Liver (tissue), 9 donors: ENCODE measurements around the gene PCDHGB5. TPM values are rescaled to one million over a fixed set of nuclear protein-coding genes. Genes with fewer than 3 reads are reported as not detected.

Experiments used
- DNase-seq: peaks from one replicate; pipeline ENCODE4 v3.0.0-alpha.2; 2017; ENCODE audit warnings: low spot score
- H3K27ac ChIP-seq, 2 donors: one replicate each; pipeline ENCODE4 v1.7.0; 2013; ENCODE audit warnings: inconsistent platforms in 2 of 2, low read length in 2 of 2, control low read depth in 1 of 2, low read depth in 1 of 2, mild to moderate bottlenecking in 1 of 2
- H3K27me3 ChIP-seq, 4 donors: one replicate each; pipeline versions ENCODE4 v1.6.1 to v1.7.0; 2013; ENCODE audit warnings: low read length in 3 of 4, inconsistent platforms in 1 of 4, mild to moderate bottlenecking in 1 of 4, moderate library complexity in 1 of 4; ENCODE audit not compliant: control insufficient read depth in 4 of 4, insufficient read depth in 4 of 4
- H3K36me3 ChIP-seq, 4 donors: one replicate each; pipeline versions ENCODE4 v1.6.1 to v1.7.0; 2013; ENCODE audit warnings: low read length in 3 of 4, mild to moderate bottlenecking in 3 of 4, low read depth in 1 of 4, moderate library complexity in 1 of 4; ENCODE audit not compliant: control insufficient read depth in 4 of 4, insufficient read depth in 3 of 4
- H3K4me1 ChIP-seq, 4 donors: one replicate each; pipeline versions ENCODE4 v1.6.1 to v1.7.0; 2013; ENCODE audit warnings: low read length in 3 of 4, mild to moderate bottlenecking in 3 of 4, moderate library complexity in 1 of 4; ENCODE audit not compliant: control insufficient read depth in 4 of 4, insufficient read depth in 4 of 4
- H3K4me3 ChIP-seq, 3 donors: one replicate each; pipeline versions ENCODE4 v1.6.1 to v1.7.0; 2013; ENCODE audit warnings: low read length in 3 of 3, control low read depth in 1 of 3, low read depth in 1 of 3, mild to moderate bottlenecking in 1 of 3
- H3K9ac ChIP-seq, 2 donors: one replicate each; pipeline ENCODE4 v1.7.0; 2013; ENCODE audit warnings: low read length in 2 of 2, mild to moderate bottlenecking in 2 of 2, moderate library complexity in 2 of 2, control low read depth in 1 of 2, low read depth in 1 of 2
- H3K9me3 ChIP-seq, 4 donors: one replicate each; pipeline versions ENCODE4 v1.6.1 to v1.7.0; 2013; ENCODE audit warnings: low read length in 3 of 4; ENCODE audit not compliant: control insufficient read depth in 4 of 4
- CTCF ChIP-seq: fragments of 150-350 bp; IDR thresholded peaks from 2 replicates; pipeline ENCODE4 v1.5.1; 2017; ENCODE audit warnings: improper control_type of control experiment, low read depth, low read length; ENCODE audit not compliant: missing input control
- EGR1 ChIP-seq, 2 donors: IDR thresholded peaks; 2 replicates each; pipeline ENCODE4 v1.6.1; 2016 to 2018; ENCODE audit warnings: antibody characterized with exemption in 2 of 2, low read depth in 2 of 2
- FOXA1 ChIP-seq: IDR thresholded peaks from 2 replicates; pipeline ENCODE4 v1.6.1; 2016; ENCODE audit warnings: antibody characterized with exemption
- FOXA2 ChIP-seq: IDR thresholded peaks from 2 replicates; pipeline ENCODE4 v1.6.1; 2016; ENCODE audit warnings: antibody characterized with exemption
- GABPA ChIP-seq, 2 donors: IDR thresholded peaks in 1 of 2; conservative IDR thresholded peaks in 1 of 2; 2 replicates each; pipeline ENCODE4 v1.6.1; 2016; ENCODE audit warnings: antibody characterized with exemption in 2 of 2, mild to moderate bottlenecking in 1 of 2, moderate library complexity in 1 of 2
- HNF4A ChIP-seq, 2 donors: conservative IDR thresholded peaks; 2 replicates each; pipeline ENCODE4 v1.6.1; 2016; ENCODE audit warnings: antibody characterized with exemption in 2 of 2, mild to moderate bottlenecking in 2 of 2
- JUND ChIP-seq, 2 donors: IDR thresholded peaks; 2 replicates each; pipeline ENCODE4 v1.6.1; 2016; ENCODE audit warnings: antibody characterized with exemption in 2 of 2
- NR2F2 ChIP-seq: IDR thresholded peaks from 2 replicates; pipeline ENCODE4 v1.6.1; 2016; ENCODE audit warnings: antibody characterized with exemption
- RAD21 ChIP-seq, 2 donors: IDR thresholded peaks; 2 replicates each; pipeline ENCODE4 v1.6.1; 2016; ENCODE audit warnings: antibody characterized with exemption in 2 of 2, mild to moderate bottlenecking in 2 of 2
- REST ChIP-seq: IDR thresholded peaks from 2 replicates; pipeline ENCODE4 v1.6.1; 2016; ENCODE audit warnings: antibody characterized with exemption, mild to moderate bottlenecking
- SP1 ChIP-seq: IDR thresholded peaks from 2 replicates; pipeline ENCODE4 v1.6.1; 2018; ENCODE audit warnings: antibody characterized with exemption, mild to moderate bottlenecking
- TAF1 ChIP-seq: conservative IDR thresholded peaks from 2 replicates; pipeline ENCODE4 v1.6.1; 2016; ENCODE audit warnings: antibody characterized with exemption, mild to moderate bottlenecking
- YY1 ChIP-seq: IDR thresholded peaks from 2 replicates; pipeline ENCODE4 v1.6.1; 2016; ENCODE audit warnings: antibody characterized with exemption, mild to moderate bottlenecking
- ZBTB33 ChIP-seq: IDR thresholded peaks from 2 replicates; pipeline ENCODE4 v1.6.1; 2016; ENCODE audit warnings: antibody characterized with exemption
- WGBS: extraction: QIAGEN DNeasy Blood & Tissue Kit; methylation state at CpG from one replicate; pipeline ENCODE4 v1.1.7; 2013; 5-methylcytosine and 5-hydroxymethylcytosine counted together
- polyA plus RNA-seq, 2 donors: library from polyadenylated mRNA; stranded (reverse) in 1 of 2; unstranded in 1 of 2; fragments of 200-250 nt in 1 of 2; fragments of >200 nt in 1 of 2; fragmentation: Nextera tagmentation in 1 of 2; extraction: Ambion mirVana in 1 of 2; gene quantifications; one replicate each; pipeline versions ENCODE4 v1.2.1 to v1.2.3, GENCODE V29; 2013 to 2015
- total RNA-seq, 2 donors: library from RNA; depleted of rRNA; stranded (reverse); fragments of >200 nt; gene quantifications; one replicate each; pipeline ENCODE4 v1.2.3, GENCODE V29; 2014
- TF ChIP-seq, protein P1 (sequence below): IDR thresholded peaks from 2 replicates; pipeline ENCODE4 v1.6.1; 2016; ENCODE audit warnings: antibody characterized with exemption
- TF ChIP-seq, protein P2 (sequence below): IDR thresholded peaks from 2 replicates; pipeline ENCODE4 v1.6.1; 2016; ENCODE audit warnings: antibody characterized with exemption
- donor health status: healthy.
- donor health status: healthy.
- donor health status: healthy.
- donor health status: healthy.
- donor health status: healthy.

The PCDHGB5 gene
- total and polyA plus RNA-seq, 4 donors, result 0.76 to 3.8 (median 2.3) TPM

DNA sequence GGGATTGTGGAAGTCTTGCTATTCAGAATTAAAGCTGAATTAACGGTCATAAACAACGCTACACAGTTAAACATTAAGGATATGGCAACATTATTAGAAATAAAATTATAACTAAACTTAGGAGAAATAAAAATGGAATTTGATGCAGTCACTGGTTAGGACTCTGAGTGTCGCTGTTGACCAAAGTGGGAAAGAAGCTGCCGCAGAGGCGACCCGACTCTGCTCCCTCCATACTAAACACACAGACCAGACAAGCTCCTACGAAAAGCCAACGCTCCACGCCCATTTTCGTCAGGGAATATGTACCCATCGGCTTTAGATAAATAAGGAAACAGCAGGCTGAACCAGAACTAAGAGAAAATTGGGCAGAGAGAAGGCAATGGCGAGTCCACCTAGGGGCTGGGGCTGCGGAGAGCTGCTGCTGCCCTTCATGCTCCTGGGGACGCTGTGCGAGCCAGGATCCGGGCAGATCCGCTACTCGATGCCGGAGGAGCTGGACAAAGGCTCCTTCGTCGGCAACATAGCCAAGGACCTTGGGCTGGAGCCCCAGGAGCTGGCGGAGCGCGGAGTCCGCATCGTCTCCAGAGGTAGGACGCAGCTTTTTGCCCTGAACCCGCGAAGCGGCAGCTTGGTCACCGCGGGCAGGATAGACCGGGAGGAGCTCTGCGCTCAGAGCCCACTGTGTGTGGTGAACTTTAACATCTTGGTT, 33.6 kb upstream of the PCDHGB5 start, which contains the start of gene PCDHGA5:
Gene PCDHGA5, plus strand, starts transcription at position 211 of the 709 bp plus-strand sequence. Its CDS starts 169 bp downstream, at position 380.
- no peaks in the 10 kb centered on the region for H3K4me1 ChIP-seq
- DNase-seq, result no peak
- peaks cover 40 to 70% (median 58%) of the 10 kb centered on the region in 4 donors for H3K9me3 ChIP-seq
- TF ChIP-seq, protein P1, sequence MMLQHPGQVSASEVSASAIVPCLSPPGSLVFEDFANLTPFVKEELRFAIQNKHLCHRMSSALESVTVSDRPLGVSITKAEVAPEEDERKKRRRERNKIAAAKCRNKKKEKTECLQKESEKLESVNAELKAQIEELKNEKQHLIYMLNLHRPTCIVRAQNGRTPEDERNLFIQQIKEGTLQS, result no peak
- TF ChIP-seq REST (no peak), NR2F2 (no peak), RAD21 (IDR thresholded peaks at IDR 0.05) (no peak), FOXA1 (no peak), GABPA (IDR thresholded peaks at IDR 0.05 in 1 of 2, conservative IDR thresholded peaks at IDR 0.05 in 1 of 2) (no peak), YY1 (no peak), TAF1 (no peak), HNF4A (conservative IDR thresholded peaks at IDR 0.05) (no peak), ZBTB33 (no peak), SP1 (no peak), FOXA2 (no peak), EGR1 (IDR thresholded peaks at IDR 0.05; ENCODE audit: low read depth in 2 of 2) (no peak), CTCF (no peak), JUND (IDR thresholded peaks at IDR 0.05) (no peak)
- TF ChIP-seq, protein P2, sequence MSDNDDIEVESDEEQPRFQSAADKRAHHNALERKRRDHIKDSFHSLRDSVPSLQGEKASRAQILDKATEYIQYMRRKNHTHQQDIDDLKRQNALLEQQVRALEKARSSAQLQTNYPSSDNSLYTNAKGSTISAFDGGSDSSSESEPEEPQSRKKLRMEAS, result no peak
- peaks cover 0 to 5% (median 0%) of the 10 kb centered on the region in 4 donors for H3K27me3 ChIP-seq
- H3K36me3 ChIP-seq, result no peaks in the 10 kb centered on the region
- no peak within 1 kb of the TSS for H3K9ac ChIP-seq
- 16% methylated on average over 34 of the region's 34 CpGs for WGBS
- no peak within 1 kb of the TSS for H3K27ac ChIP-seq
- peak within 1 kb of the TSS in 2 of 3 donors; percentile 20 to 47 for H3K4me3 ChIP-seq
